Measurements from ENCODE around the gene SEZ6.
A peak's percentile ranks its signal among the peaks of the same experiment; 100 is the strongest.

Gene SEZ6

GRCh38 chr17:29004081-29004692 is 1.6 kb downstream of the SEZ6 start:
- H3K4me3 ChIP-seq (ENCODE audit: low read depth in 1 of 2, low read length in 2 of 2) = no peak overlapping the region
- no peaks in the 10 kb centered on the region for H3K79me2 ChIP-seq (ENCODE audit: insufficient read depth, low read length)
- no peak overlapping the region for H3K9ac ChIP-seq (ENCODE audit: low read depth, low read length)
- H4K20me1 ChIP-seq (ENCODE audit: insufficient read depth, low read length) = peaks cover 22% of the 10 kb centered on the region
- H3K27me3 ChIP-seq (ENCODE audit: insufficient read depth, low read length, poor library complexity) = peaks cover 4% of the 10 kb centered on the region
- H3K36me3 ChIP-seq (ENCODE audit: insufficient read depth, low read length) = no peaks in the 10 kb centered on the region
- no peaks in the 10 kb centered on the region for H3K9me3 ChIP-seq (ENCODE audit: insufficient read depth, low read length, severe bottlenecking)
- H2AFZ ChIP-seq (ENCODE audit: low read depth, low read length) = no peak overlapping the region
- no peak overlapping the region for H3K27ac ChIP-seq (ENCODE audit: low read length)
- no peak for TF ChIP-seq EZH2 (IDR thresholded peaks at IDR 0.05; ENCODE audit: borderline replicate concordance, low read depth, low read length, severe bottlenecking)
- TF ChIP-seq CTCF (IDR thresholded peaks at IDR 0.05; ENCODE audit: borderline replicate concordance, extremely low read depth, low read length, poor library complexity, severe bottlenecking) = no peak
- no peak overlapping the region for H3K4me2 ChIP-seq (ENCODE audit: insufficient read depth, low read length)
- no peak for ATAC-seq (ENCODE audit: insufficient read depth, low read depth)
- no peaks in the 10 kb centered on the region for H3K4me1 ChIP-seq (ENCODE audit: insufficient read depth, low read length)
- peak; percentile 15 for DNase-seq

- Histone ChIP-seq H3K9me3 (ENCODE audit: insufficient read depth, low read length, severe bottlenecking) (no peaks in the 10 kb centered on the region), H3K4me1 (ENCODE audit: insufficient read depth, low read length) (no peaks in the 10 kb centered on the region), H3K27me3 (ENCODE audit: insufficient read depth, low read length, poor library complexity) (peaks cover 4% of the 10 kb centered on the region), H4K20me1 (ENCODE audit: insufficient read depth, low read length) (peaks cover 22% of the 10 kb centered on the region), H3K79me2 (ENCODE audit: insufficient read depth, low read length) (no peaks in the 10 kb centered on the region), H3K4me2 (ENCODE audit: insufficient read depth, low read length) (no peak overlapping the region), H3K4me3 (ENCODE audit: low read depth in 1 of 2, low read length in 2 of 2) (no peak overlapping the region), H2AFZ (ENCODE audit: low read depth, low read length) (no peak overlapping the region), H3K27ac (ENCODE audit: low read length) (no peak overlapping the region), H3K9ac (ENCODE audit: low read depth, low read length) (no peak overlapping the region), H3K36me3 (ENCODE audit: insufficient read depth, low read length) (no peaks in the 10 kb centered on the region)
- TF ChIP-seq EZH2 (IDR thresholded peaks at IDR 0.05; ENCODE audit: borderline replicate concordance, low read depth, low read length, severe bottlenecking) = no peak
- TF ChIP-seq CTCF (IDR thresholded peaks at IDR 0.05; ENCODE audit: borderline replicate concordance, extremely low read depth, low read length, poor library complexity, severe bottlenecking) = no peak
- ATAC-seq (ENCODE audit: insufficient read depth, low read depth) = no peak
- DNase-seq = no peak
Observed at GRCh38 chr17:29003289-29003688, 2.5 kb downstream of the SEZ6 start.

GRCh38 chr17:29002811-29003210 is 3.0 kb downstream of the SEZ6 start:
- no peak overlapping the region for H3K27ac ChIP-seq (ENCODE audit: low read length)
- H3K4me2 ChIP-seq (ENCODE audit: insufficient read depth, low read length) = no peak overlapping the region
- no peak overlapping the region for H3K4me3 ChIP-seq (ENCODE audit: low read depth in 1 of 2, low read length in 2 of 2)
- H3K4me1 ChIP-seq (ENCODE audit: insufficient read depth, low read length) = no peaks in the 10 kb centered on the region
- TF ChIP-seq EZH2 (IDR thresholded peaks at IDR 0.05; ENCODE audit: borderline replicate concordance, low read depth, low read length, severe bottlenecking) (no peak), CTCF (IDR thresholded peaks at IDR 0.05; ENCODE audit: borderline replicate concordance, extremely low read depth, low read length, poor library complexity, severe bottlenecking) (no peak)
- no peak for ATAC-seq (ENCODE audit: insufficient read depth, low read depth)
- no peaks in the 10 kb centered on the region for H3K9me3 ChIP-seq (ENCODE audit: insufficient read depth, low read length, severe bottlenecking)
- no peaks in the 10 kb centered on the region for H3K79me2 ChIP-seq (ENCODE audit: insufficient read depth, low read length)
- no peak for DNase-seq
- H3K36me3 ChIP-seq (ENCODE audit: insufficient read depth, low read length) = no peaks in the 10 kb centered on the region
- H4K20me1 ChIP-seq (ENCODE audit: insufficient read depth, low read length) = peaks cover 22% of the 10 kb centered on the region
- no peak overlapping the region for H3K9ac ChIP-seq (ENCODE audit: low read depth, low read length)
- peaks cover 4% of the 10 kb centered on the region for H3K27me3 ChIP-seq (ENCODE audit: insufficient read depth, low read length, poor library complexity)
- H2AFZ ChIP-seq (ENCODE audit: low read depth, low read length) = no peak overlapping the region
